Vagina (tissue), 2 donors: ENCODE measurements around the gene RORC.

Experiments used
- POLR2AphosphoS5 ChIP-seq, 2 donors: sonication (generic); formaldehyde crosslinking; IDR thresholded peaks; one replicate each; pipeline ENCODE4 v1.9.0; 2017; ENCODE audit warnings: antibody characterized with exemption in 2 of 2, mild to moderate bottlenecking in 2 of 2, low read depth in 1 of 2; ENCODE audit not compliant: insufficient read depth in 1 of 2
- TF ChIP-seq, protein P1 (sequence below), 3 experiments: fragments of 450-650 bp in 2 of 3; fragments of 200-600 bp in 1 of 3; sonication (generic) in 1 of 3; IDR thresholded peaks; one replicate each; pipeline ENCODE4 v1.5.1; 2017 to 2019; ENCODE audit warnings: antibody characterized with exemption in 3 of 3, mild to moderate bottlenecking in 2 of 3, moderate library complexity in 2 of 3

DNA sequence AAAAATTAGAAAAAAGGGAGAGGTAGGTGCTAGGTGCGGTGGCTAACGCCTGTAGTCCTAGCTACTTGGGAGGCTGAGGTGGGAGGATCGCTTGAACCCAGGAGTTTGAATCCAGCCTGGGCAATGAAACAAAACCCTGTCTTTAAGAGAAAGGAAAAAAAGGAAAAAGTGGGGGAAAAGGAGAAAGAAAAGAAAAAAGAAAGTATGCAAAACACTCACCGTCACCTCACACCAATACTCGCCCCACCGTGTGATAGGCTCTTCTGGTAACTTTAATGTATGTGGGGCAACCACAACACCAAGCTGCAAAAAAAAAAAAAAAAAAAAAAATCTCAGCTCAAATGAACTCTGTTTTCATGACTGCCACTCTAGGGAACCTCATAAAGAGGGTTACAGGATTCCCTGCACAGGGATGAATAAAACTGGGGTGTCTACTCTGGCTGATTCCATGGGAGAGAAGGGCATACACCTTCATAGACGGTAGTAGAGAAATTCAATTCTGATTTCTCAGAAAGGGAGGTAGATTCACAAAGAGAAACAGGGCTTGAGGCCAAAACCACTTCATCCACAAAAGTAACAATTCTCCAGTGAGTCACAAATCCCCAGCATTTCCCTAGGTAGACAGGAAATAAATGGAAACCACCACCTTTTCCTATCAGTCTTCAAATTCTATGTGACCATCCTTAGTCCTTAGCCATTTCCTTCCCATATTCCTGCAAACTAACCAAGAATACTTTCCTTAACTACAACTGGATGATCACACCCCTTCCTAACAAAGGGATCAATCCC lies 70.8 kb downstream of the RORC start:
- TF ChIP-seq, protein P1, sequence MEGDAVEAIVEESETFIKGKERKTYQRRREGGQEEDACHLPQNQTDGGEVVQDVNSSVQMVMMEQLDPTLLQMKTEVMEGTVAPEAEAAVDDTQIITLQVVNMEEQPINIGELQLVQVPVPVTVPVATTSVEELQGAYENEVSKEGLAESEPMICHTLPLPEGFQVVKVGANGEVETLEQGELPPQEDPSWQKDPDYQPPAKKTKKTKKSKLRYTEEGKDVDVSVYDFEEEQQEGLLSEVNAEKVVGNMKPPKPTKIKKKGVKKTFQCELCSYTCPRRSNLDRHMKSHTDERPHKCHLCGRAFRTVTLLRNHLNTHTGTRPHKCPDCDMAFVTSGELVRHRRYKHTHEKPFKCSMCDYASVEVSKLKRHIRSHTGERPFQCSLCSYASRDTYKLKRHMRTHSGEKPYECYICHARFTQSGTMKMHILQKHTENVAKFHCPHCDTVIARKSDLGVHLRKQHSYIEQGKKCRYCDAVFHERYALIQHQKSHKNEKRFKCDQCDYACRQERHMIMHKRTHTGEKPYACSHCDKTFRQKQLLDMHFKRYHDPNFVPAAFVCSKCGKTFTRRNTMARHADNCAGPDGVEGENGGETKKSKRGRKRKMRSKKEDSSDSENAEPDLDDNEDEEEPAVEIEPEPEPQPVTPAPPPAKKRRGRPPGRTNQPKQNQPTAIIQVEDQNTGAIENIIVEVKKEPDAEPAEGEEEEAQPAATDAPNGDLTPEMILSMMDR (IDR thresholded peaks at IDR 0.05): no peak
- no peak for TF ChIP-seq POLR2AphosphoS5 (IDR thresholded peaks at IDR 0.05; ENCODE audit: insufficient read depth in 1 of 2, low read depth in 1 of 2)
